Right ventricle myocardium inferior (tissue), 1 donor: Measurements from ENCODE around the gene SLC25A13. TPM values are rescaled to one million over a fixed set of nuclear protein-coding genes. Genes with fewer than 3 reads are reported as not detected.

ENCODE experiments used
- ATAC-seq: fragments of 200-7000 bp; cut with Tn5 transposase; one replicate; pipeline ENCODE4 v1.9.1; 2020; ENCODE audit warnings: mild to moderate bottlenecking, moderate library complexity
- DNase-seq: peaks from one replicate; pipeline ENCODE4 v3.0.0; 2021; ENCODE audit errors: missing footprints
- intact Hi-C: fragments of 100-400 bp; cut with DNase I; formaldehyde crosslinking; loops from one replicate; pipeline ENCODE4 v1.11.0; 2022
- total RNA-seq: library from RNA; stranded (reverse); fragmentation: NEBNext Ultra II Directional; extraction: Animal tissue kit (Norgen Biotek cat#: 25700); gene quantifications from one replicate; pipeline ENCODE4 v1.2.1, GENCODE V29; 2021
- donor health status: DM: no; HTN: yes; CAD: no; lungs with severe emphysema.

The SLC25A13 gene
- total RNA-seq, 1 donor from 2014 or later, result 10.7 TPM

- intact Hi-C loops, result no loop called here
- DNase-seq (no peak), ATAC-seq (no peak)
Observed at GRCh38 chr7:96266580-96266979, 55.3 kb downstream of the SLC25A13 start.

DNA sequence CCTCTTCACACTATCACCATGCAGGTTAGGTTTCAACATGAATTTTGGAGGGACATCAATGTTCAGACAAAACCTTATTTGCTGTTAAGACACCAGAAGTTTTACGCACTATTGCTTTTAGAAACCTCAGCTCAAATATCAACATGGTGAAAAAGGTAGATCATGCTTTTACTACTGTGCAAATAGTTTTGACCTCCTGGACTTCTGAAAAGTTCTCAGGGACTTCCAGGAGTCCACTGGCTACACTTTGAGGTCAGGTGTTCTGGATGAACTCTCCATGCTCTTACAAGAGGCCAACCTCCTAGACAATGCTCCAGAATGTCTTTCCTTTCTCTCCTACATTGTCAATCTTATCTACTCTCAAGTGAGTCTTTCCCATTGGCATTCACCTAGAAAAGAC is 55.9 kb downstream of the SLC25A13 start:
- ATAC-seq, result no peak
- no peak for DNase-seq
- intact Hi-C loops, result no loop called here

DNA sequence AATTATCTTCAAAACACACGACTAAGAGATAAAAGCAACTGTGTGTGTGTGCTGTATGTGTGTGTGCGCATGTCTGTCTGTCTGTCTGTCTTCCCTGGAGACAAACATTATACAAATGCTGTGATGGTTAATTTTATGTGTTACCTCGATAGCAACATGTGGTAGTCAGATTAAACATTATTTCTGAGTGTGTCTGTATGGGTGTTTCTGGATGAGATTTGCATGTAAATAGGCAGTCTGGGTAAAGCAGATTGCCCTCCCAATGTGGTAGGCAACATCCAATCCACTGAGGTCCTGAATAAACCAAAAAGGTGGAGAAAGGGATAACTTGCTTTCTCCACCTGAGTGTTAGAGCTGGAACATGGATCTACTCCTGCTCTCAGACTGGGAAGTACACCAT is 67.9 kb downstream of the SLC25A13 start:
- DNase-seq (no peak), ATAC-seq (no peak)
- intact Hi-C loops, result no loop called here

DNA sequence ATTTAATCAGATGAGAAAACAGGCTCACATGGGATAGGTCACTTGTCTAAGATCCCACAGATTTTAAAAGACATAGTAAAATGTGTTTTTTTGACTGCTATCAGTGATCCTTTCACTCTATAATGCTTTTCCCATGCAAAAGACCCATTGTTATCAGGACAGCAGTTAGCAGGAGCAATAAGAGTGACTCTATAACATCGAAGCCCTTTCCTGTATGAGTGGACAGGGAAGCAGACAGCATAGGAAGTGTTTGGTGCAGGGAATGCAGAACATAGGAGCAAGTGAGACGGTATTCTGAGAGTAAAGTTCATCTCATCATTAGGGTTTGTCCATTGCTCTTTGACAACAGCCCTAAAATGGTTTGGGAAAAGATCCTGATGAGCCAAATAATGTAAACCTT is 68.5 kb downstream of the SLC25A13 start:
- no peak for ATAC-seq
- intact Hi-C loops, result no loop called here
- DNase-seq, result no peak

- no peak for ATAC-seq
- intact Hi-C loops, result no loop called here
- DNase-seq, result no peak
Observed at GRCh38 chr7:96250776-96251361, 71.0 kb downstream of the SLC25A13 start.

- no peak for ATAC-seq
- DNase-seq, result no peak
- intact Hi-C loops, result no loop called here
Observed at GRCh38 chr7:96248405-96248804, 73.5 kb downstream of the SLC25A13 start.

DNA sequence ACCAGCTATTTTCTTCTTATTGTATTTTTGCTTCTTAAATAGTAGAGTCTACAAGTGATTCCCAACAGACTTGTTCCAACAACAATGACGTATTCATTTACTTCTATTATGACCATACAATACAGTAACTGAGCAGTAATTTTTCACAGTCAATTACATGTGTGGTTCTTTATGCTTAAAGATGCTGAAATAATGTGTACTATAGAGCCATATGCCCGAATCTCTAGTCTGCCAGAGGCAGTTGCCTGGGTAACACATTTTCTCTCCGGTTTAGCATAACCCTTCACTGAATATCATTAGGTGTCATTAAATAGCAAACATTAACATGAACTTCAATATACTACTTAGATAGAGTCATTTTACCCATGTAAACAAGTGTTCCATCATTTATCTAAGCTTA is 75.0 kb downstream of the SLC25A13 start:
- no peak for DNase-seq
- ATAC-seq, result no peak
- intact Hi-C loops, result no loop called here

GRCh38 chr7:96244992-96245292 is 77.0 kb downstream of the SLC25A13 start:
- DNase-seq (no peak), ATAC-seq (no peak)
- intact Hi-C loops, result no loop called here

- ATAC-seq (no peak), DNase-seq (no peak)
- intact Hi-C loops, result no loop called here
Observed at GRCh38 chr7:96244244-96244991, 77.5 kb downstream of the SLC25A13 start.

GRCh38 chr7:96243241-96243640 is 78.7 kb downstream of the SLC25A13 start:
- DNase-seq (no peak), ATAC-seq (no peak)
- intact Hi-C loops, result no loop called here

DNA sequence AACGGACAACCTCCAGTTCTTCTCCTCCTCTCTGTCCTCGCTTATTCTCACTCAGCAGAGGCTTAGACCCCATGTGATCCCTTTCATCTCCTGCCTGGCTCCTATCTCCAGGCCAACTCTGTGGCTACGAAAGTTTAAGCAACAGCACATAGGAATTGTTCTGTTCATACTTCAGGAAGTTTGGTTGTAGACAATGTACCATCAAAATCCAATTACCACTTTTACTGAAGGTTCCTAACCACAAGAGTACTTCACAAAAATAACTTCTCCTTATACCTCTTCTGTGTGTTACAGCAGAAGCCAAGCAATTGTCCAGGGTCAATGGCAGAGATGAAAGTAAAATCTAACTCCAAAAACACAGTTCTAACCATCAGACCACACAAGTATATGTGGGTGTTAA is 80.0 kb downstream of the SLC25A13 start:
- DNase-seq, result no peak
- intact Hi-C loops, result no loop called here
- ATAC-seq, result no peak

DNA sequence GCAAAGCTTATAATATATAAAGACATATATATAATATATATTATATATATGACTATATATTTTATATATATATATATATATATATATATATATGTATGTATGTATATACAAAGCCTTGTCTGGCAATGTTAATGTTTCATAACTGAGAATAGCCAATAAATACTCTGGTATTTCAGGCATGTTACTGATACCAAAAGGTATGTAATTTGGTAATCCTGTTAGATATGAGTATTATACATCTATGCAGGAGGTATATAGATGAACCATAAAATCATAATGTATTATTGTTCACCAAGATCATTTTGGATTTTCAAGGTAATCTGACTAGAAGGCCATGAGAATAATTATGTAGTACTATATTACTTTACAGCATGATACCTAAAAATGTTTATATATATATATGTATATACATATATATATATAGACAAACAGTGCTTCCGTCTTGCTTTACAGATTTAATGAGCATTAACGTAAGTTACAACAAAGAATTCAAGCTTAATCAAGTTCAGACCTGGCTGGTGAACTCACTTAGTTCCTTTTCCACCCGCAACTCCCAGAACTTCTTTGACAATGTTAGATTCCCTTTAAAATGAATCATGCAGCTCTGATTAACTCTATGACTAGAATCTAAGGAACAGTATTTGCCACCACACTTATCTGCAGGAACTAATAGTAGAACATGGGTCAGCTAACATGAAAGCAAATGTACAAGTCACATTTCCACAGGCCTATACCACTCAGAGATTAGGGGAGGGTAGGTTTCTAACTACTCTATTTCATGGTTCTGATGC is 82.7 kb downstream of the SLC25A13 start:
- DNase-seq (no peak), ATAC-seq (no peak)
- intact Hi-C loops, result loop anchor here (5.0 kb wide), 1 partner anchor 83 kb away; the partner anchor contains the start of gene SLC25A13

DNA sequence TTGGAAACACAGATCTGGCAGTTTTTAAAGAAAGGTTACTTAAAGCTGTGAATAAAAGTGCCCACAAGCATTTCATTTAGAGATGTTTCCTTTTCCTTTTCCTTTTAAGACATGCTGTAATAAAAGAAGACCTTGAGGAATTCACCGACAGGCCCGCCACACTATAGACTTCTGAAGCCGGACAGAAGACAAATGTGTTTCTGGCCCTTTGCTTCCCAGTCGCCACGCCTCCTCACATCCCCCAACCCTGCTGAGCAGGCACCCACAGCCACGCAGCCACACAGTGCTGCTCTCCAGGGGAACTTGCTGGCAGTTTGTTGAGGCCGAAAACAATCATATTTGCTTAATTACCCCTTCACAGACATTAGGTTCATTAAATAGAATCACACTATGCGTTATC is 83.4 kb downstream of the SLC25A13 start:
- DNase-seq (no peak), ATAC-seq (no peak)
- intact Hi-C loops, result loop anchor here (5.0 kb wide), 1 partner anchor 84 kb away; the partner anchor contains the start of gene SLC25A13

GRCh38 chr7:96237040-96237439 is 84.9 kb downstream of the SLC25A13 start:
- no peak for ATAC-seq
- intact Hi-C loops, result loop anchor here (5.0 kb wide), 1 partner anchor 85 kb away; the partner anchor contains the start of gene SLC25A13
- no peak for DNase-seq

GRCh38 chr7:96236198-96237039 is 85.5 kb downstream of the SLC25A13 start:
- intact Hi-C loops, result loop anchor here (5.0 kb wide), 1 partner anchor 86 kb away; the partner anchor contains the start of gene SLC25A13

DNA sequence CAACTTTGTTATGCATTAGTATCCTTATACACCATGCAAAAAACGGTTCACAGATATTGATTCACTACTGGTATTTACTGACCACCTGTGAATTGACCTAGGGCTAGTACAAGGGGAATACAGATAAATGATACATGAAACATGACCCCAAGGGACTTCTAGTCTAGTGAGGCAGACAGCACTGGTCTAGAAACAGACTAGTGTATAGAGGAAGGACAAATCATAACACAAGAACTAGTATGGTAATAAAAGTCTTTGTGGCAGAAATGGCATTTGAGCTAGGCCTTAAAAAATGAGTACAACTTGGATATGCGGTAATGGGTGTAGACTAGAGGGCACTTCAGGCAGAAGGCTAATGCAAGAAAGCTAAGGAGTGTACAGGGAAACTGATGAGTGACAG is 86.6 kb downstream of the SLC25A13 start:
- no peak for DNase-seq
- intact Hi-C loops, result loop anchor here (5.0 kb wide), 1 partner anchor 87 kb away; the partner anchor contains the start of gene SLC25A13
- ATAC-seq, result no peak

More at GRCh38 chr7:96236198-96237039, 85.5 kb downstream of the SLC25A13 start:
- ATAC-seq (peak; percentile 90), DNase-seq (peak; percentile 57)

DNA sequence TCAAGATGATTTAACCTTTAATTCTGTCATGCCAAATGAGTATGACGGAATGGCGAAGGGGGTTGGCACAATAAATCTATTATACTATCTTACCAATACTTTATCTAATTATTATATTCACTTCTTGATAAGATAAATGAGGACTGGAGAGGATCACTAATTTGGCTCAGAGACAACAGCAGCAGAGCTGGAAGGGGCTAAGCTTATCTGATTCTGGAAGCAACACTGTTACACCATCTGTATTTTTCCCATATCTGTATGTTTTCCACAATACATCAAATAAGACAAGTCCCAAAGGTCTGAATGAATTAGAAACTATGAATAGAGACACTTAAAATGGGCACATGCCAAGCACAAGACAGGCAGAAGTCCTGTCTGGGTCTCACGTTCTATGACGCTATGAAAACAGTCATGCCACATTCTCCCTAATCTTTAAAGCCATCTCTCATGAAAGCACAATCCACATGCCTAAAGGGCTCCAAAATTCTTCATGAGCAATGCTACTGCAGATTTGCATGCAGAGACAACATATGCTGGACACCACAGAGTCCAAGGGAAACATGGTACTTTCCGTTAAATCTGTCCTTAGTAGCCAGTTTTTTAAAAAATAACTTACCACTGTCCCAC is 88.3 kb downstream of the SLC25A13 start:
- ATAC-seq, result no peak

GRCh38 chr7:96233084-96233483 is 88.8 kb downstream of the SLC25A13 start:
- intact Hi-C loops, result no loop called here
- ATAC-seq, result no peak
- no peak for DNase-seq

More for the DNA sequence above, 88.3 kb downstream of the SLC25A13 start:
- no peak for DNase-seq
- intact Hi-C loops, result no loop called here
